ENCODE data around the gene PGP.
"Not testable (repeated sequence)": the region's sequence is repeated elsewhere in the genome, so short reads cannot be mapped to it uniquely, and the experiment has no call there.

The PGP gene

GRCh38 chr16:2223221-2223941 lies 8.7 kb upstream of the PGP start, which contains the start of gene E4F1:
Gene E4F1, plus strand, starts transcription at chr16:2223591. Its CDS starts 23 bp downstream, at chr16:2223614.
- peak; percentile 54 to 99 (median 97) for DNase-seq

- DNase-seq: no peak
Measured at GRCh38 chr16:2216330-2216729, 1.7 kb upstream of the PGP start.

GRCh38 chr16:2213817-2214718 lies 572 bp downstream of the PGP start:
- no peak for DNase-seq

- no peak for DNase-seq
Measured at GRCh38 chr16:2212362-2213324, 2.0 kb downstream of the PGP start.

GRCh38 chr16:2211923-2212347 lies 2.7 kb downstream of the PGP start:
- no peak for DNase-seq

GRCh38 chr16:2210386-2211365 lies 4.0 kb downstream of the PGP start, which contains the start of gene BRICD5:
Gene BRICD5, minus strand, starts transcription at chr16:2210863. Its CDS starts 30 bp downstream, at chr16:2210833.
- no peak for DNase-seq

- no peak for DNase-seq
Measured at GRCh38 chr16:2210009-2210332, 4.7 kb downstream of the PGP start.

GRCh38 chr16:2209258-2210008 lies 5.2 kb downstream of the PGP start:
- DNase-seq: no peak

- no peak for DNase-seq
Measured at GRCh38 chr16:2208772-2209171, 5.9 kb downstream of the PGP start.

GRCh38 chr16:2208308-2208707 lies 6.3 kb downstream of the PGP start:
- no peak for DNase-seq

GRCh38 chr16:2207872-2208271 lies 6.8 kb downstream of the PGP start:
- no peak for DNase-seq

GRCh38 chr16:2206780-2207433 lies 7.7 kb downstream of the PGP start:
- no peak for DNase-seq

GRCh38 chr16:2206420-2206779 lies 8.2 kb downstream of the PGP start:
- no peak for DNase-seq

GRCh38 chr16:2205967-2206313 lies 8.7 kb downstream of the PGP start:
- DNase-seq: peak in 5 of 56 donors; percentile 59 to 84 (median 69)

- DNase-seq: peak; percentile 27 to 98 (median 86)
Measured at GRCh38 chr16:2205104-2205966, 9.3 kb downstream of the PGP start, which contains the start of gene MLST8. Gene MLST8, plus strand, starts transcription at chr16:2205454. Its CDS starts 632 bp downstream, at chr16:2206086.

GRCh38 chr16:2204416-2205103 lies 10.1 kb downstream of the PGP start:
- DNase-seq: no peak

- not testable (repeated sequence) for DNase-seq
Measured at GRCh38 chr16:2203119-2203688, 11.4 kb downstream of the PGP start.
